Ammon's horn (tissue), 1 donor: ENCODE data around the gene STARD10.
A peak's percentile ranks its signal among the peaks of the same experiment; 100 is the strongest.

Experiments
- DNase-seq: peaks from one replicate; pipeline ENCODE4 v3.0.0-alpha.2; 2016; ENCODE audit warnings: low spot score

The STARD10 gene

DNA sequence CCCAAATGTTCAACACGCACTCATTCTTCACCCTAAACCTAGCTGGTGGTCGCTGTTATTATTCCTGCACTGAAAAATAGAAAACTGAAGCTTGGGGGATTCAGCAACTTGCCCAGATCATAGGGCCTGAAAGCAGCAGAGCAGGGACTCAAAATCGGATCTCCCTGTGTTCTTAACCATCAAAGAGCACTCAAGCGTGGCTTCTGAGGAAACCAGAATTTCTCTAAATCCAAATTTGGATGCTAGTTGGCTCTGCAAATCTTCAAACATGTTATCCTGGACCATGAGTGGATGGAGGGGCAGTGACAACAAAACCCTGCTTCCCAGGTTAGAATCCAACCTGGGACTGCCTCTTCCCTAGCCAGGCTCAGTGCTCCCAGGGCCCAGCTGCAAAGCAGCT is 30.0 kb downstream of the STARD10 start:
- no peak for DNase-seq

DNA sequence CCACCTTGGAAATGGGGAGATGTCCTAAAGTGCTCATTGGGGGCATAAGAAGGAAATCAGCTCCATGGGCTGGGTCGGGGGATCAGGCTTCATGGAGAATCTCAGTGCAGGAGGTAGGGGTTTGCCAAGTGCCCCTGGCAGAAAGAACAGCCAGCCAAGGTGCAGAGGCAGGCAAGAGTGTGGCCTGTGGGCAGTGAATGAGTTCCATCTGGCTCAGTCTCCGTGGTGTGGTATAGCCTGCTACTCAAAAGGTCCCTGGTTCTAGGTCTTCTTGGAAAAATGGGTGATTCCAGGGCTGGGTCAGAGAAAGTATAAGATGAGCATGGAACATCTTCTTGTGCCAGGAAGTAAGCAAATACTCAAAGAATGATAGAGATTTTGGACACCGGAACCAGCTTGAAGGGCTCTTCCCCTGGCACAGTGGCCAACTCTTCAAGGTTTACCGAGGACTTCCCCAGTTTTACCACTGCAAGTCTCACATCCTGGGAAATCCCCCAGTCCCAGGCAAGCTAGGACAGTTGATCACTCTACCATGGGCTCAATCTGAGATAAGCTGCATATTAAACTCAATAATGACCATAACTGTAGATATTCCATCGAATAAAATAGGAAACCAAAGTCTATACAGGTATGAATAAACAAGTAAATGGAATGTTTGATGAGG is 31.1 kb downstream of the STARD10 start:
- DNase-seq = no peak

- no peak for DNase-seq
Observed at GRCh38 chr11:72760539-72761405, 33.1 kb downstream of the STARD10 start.

GRCh38 chr11:72759468-72759985 is 34.3 kb downstream of the STARD10 start:
- no peak for DNase-seq

DNA sequence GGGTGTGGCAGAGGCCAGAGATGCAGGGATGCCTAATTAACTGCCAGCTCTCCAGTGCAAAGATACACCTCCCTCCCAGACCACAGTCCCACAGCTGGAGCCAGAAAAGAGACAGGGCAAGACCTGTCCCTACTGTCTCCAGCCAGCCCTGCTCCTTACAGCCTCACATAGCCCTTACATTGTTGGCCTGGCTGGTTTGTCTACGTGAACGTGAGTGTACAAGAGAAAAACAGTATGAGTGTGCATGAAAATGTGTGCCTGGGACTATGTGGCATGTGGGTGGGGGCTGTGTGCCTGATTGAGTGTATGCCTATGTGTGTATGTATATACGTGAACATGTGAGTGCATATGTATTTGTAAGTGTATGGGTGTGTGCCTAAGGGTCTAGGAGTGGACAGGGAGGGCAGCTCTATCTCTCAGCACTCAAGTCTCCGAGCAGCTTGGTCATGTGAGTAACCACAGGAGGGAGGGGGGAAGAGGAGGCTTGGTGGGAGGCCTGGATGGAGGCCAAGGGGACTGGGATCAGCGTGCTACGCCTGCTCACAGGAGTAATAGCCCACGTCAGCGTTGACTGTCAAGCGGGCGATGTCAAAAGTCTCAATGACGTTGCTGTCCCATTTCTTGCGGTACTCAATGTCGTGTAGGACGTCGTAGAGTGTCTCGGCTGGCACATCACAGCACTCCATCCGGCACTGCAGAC is 35.0 kb downstream of the STARD10 start:
- DNase-seq = no peak

GRCh38 chr11:72758304-72758689 is 35.5 kb downstream of the STARD10 start:
- no peak for DNase-seq

- DNase-seq = no peak
Observed at GRCh38 chr11:72755713-72756285, 38.0 kb downstream of the STARD10 start.

GRCh38 chr11:72754544-72755155 is 39.2 kb downstream of the STARD10 start:
- DNase-seq = no peak

DNA sequence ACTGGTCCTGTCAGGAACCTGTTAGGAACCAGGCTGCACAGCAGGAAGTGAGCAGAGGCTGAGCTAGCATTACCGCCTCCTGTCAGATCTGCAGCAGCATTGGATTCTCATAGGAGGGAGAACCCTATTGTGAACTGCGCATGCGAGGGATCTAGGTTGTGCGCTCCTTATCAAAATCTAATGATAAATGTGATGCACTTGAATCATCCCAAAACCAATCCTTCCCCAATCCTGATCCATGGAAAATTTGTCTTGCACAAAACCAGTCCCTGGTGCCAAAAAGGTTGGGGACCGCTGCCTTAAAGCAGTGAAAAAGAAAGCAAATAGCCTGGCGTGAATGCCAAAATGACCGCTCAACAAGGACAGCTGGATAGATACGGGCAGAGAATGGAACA is 39.7 kb downstream of the STARD10 start:
- no peak for DNase-seq

DNA sequence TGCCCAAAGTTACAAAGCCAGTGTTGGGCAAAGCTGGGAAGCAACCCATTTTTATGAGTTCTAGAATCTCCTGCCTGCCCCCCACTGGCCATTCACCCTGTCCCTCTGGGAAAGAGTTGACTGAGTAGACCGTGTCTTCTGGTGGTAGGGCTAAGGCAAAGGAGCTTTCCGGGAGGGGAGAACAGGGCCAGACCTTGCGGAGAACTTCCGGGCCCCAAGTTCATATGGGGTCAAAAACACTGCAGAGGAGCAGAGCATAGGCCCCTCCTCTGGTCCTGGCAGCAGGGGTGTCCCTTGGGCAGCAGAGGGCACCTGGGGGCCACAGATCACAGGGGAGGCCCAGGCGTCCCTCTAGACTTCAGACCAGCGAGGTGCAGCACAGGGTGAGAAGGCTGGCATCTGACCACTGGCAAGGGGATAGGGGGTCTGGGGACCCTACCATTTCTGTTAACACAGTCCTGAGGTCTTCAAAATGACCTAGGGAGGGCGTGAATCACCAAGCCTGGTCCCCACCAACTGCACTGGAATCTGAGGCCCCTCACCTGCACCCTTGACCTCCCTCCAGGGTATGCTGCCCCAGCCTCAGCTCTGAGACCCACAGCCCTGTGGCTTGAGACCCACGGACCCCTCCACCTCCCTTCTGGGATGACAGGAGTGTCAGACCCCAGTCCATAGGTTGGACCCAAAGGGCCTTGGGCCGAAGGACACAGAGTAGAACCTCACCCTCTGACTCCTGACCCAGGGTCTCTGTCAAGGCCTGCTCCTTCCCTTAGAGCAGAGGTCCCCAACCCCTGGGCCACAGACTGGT is 40.3 kb downstream of the STARD10 start:
- no peak for DNase-seq

DNA sequence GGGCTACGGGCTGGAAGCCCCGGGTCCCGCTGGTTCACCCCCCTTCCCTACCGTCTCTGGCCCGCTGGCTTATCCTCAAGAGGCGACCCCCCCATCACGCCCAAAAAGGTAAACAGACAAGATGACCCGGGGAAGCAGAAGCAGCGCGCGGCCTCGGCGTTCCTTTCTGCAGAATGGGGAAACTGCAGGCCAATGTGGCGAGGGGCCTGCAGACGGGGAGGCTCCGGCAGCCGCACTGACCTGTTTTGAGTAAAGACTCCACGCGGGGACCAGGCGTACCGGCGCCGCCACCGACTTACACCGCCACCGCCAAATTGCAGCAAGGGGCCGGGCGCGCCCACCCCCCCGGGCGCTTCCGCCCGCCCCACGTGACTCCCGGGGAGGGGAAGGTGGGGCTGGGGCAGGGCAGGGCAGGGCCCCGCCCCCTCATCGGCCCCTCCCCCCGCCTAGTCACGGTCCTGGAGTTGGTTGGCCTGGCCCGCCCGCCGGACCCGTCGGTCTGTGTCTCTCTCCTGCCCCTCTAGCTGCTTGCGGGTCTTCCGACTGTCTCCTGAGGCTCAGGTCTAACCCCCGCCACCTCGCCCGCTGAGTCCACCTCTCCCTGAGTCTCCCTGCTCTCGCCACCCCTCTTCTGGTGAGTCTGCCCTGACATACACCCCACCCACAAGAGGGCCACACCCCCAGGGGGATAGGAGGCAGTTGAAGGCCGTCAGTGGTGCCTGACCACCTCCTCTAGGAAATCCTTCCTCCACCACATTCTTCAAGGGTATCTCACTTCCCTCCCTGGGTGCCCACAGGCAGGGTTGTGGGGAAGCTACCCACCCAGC is 41.5 kb downstream of the STARD10 start, which contains the start of gene ARAP1:
TSS of gene ARAP1 (minus strand) at position 321 of the 827 bp plus-strand sequence. CDS start 25,280 bp downstream, outside the sequence.
- peak; percentile 81 for DNase-seq

DNA sequence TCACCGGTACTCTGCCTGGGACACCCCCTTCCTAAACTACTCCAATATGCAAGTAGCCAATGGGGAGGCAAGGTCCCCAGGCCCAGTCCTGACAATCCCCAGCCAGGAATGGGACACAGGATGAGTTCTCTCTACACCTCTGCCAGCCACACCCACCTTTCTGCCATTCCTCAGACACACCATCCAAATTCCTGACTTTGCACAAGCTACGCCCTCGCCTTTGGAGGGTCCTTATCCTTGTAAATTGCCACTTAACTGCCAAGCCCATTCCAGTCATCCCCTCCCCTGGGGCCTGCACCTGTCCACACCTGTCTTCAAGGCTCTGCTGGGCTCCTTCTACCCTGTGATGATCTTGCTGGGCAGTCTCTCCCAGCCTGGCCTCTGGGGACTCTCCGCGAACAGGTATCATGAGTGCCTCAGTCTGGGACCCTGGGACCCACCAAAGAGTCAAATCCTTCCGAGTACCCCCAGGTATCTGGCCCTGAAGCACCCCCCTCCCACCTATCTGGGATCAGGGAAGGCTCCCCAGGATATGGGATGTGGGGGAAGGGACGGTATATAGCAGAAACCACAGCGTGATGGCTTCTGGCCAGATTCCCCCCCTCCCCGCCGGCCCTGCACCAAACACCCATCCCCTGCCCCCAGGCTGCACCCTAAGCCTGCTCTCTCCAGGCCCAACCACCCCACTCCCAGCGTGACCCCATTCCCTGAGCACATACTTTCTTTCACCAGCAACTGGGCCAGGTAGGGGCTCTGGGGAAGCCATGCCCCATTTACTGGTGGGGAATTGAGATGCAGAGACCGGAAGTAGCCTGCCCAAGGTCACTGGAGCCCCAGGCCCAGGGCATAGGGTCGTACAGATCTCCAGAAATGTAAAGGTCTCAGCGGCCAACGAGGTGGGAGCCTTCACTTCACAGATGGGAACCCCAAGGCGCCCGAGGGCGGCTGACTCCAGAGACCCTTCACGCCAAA is 42.4 kb downstream of the STARD10 start:
- DNase-seq = no peak

DNA sequence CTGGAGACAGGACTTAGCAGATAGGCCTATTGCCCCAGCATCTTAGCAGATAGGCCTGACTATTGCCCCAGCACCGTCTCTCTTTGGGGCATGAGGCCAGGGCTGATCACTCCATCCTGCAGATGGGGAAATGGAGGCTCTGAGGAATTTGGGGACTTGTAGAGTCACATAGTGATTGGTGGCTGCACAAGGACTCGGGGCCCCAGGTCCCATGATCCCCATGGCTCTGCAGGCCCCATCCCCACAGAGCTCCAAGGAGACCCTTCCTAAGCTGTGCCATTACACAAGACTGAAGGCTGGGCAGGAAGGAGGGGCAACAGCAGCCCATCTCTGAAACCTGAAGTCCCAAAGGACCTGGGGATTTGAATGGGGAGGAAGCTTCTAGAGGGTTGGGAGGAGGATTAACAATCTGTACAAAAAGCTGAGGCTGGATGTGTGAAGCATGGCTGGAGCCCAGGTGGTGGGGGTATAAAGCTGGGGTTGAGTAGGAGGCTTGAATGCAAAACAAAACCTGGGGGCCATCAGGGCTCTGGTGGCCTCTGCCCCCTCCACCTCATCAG is 43.2 kb downstream of the STARD10 start:
- DNase-seq = no peak

DNA sequence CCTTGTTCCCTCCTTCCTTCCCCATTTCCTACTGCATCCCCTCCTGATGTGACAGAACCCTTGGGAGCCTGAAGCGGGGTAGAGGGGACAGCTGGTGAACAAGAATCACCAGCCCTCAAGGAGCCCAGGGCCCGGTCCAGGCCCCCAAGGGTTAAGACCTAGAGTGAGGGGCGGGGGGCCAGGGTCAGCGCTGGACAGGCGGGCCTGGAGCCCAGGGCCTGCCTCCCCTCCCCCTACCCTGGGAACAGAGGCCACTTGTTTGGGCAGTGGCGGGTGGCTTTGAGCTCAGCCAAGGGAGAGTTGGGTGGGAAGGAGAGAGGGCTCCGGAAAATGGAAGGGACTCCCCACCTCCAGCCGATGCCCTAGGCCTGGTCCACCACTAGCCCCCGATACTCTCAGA is 43.8 kb downstream of the STARD10 start:
- peak; percentile 84 for DNase-seq

- DNase-seq = no peak
Observed at GRCh38 chr11:72747289-72747855, 46.5 kb downstream of the STARD10 start.

DNA sequence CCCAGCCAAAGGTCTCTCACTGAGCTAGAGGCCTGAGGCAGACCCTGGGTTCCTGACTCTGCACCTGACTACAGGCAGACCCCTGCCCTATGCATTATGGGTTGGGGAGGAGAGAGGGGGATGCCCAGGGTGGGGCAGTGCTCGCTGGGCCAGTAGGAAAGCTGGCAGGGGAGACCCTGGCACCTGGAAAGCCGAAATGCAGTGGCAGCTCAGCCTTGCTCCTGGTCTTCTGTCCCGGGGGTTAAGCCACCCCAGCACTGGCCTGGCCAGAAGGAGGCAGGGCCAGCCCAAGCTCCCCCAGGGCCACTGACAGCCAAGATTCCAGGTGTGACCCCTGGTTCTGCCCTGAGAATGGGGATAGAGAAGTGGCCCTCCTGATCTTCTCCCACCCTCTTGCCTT is 47.0 kb downstream of the STARD10 start:
- DNase-seq = no peak

- no peak for DNase-seq
Observed at GRCh38 chr11:72745925-72746550, 47.8 kb downstream of the STARD10 start.

DNA sequence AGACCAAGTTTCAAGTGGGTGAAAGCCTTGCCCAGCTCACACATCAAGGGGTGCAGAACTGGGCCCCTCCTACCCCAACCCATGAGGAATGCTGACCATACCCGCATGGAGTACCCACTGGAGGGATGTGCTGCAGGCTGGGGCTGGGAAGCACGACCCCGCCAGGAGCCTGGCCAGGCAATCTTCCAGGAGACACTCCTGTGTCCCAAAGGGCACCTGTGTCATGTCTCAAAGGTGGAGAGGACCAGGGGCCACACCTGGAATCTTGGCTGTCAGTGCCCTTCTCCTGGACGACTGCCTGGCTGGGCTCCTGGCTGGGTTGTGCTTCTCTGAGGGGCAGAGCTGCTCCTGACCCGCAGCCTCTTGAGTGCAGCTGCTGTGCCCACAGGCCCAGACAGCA is 48.3 kb downstream of the STARD10 start:
- DNase-seq = no peak
